Naive B cell (primary cell): ENCODE data around the gene FABP7. TPM values are rescaled to one million over a fixed set of nuclear protein-coding genes. Genes with fewer than 3 reads are reported as not detected.
A peak's percentile ranks its signal among the peaks of the same experiment; 100 is the strongest.
"Not testable (repeated sequence)": the region's sequence is repeated elsewhere in the genome, so short reads cannot be mapped to it uniquely, and the experiment has no call there.

Source experiments
- ATAC-seq, 2 donors: fragments of 150-1000 bp; cut with Tn5 transposase; 2 replicates each; pipeline ENCODE4 v1.10.0; 2021; ENCODE audit warnings: low read depth in 2 of 2, mild to moderate bottlenecking in 2 of 2, moderate library complexity in 2 of 2
- DNase-seq: peaks from one replicate; pipeline ENCODE4 v3.0.0; 2022
- H3K27ac Mint-ChIP-seq, 6 donors: one replicate each; pipeline ENCODE4 v1.8.0; 2020 to 2022; ENCODE audit warnings: mild to moderate bottlenecking in 6 of 6, mixed read lengths in 6 of 6, moderate library complexity in 5 of 6, inconsistent platforms in 2 of 6
- H3K27me3 Mint-ChIP-seq, 3 donors: one replicate each; pipeline ENCODE4 v1.8.0; 2021 to 2022; ENCODE audit warnings: mixed read lengths in 3 of 3, mild to moderate bottlenecking in 1 of 3
- H3K36me3 Mint-ChIP-seq, 2 donors: one replicate each; pipeline ENCODE4 v1.8.0; 2020 to 2022; ENCODE audit warnings: mixed read lengths in 2 of 2, inconsistent platforms in 1 of 2, mild to moderate bottlenecking in 1 of 2
- H3K4me1 Mint-ChIP-seq, 3 donors: one replicate each; pipeline ENCODE4 v1.8.0; 2020 to 2022; ENCODE audit warnings: mixed read lengths in 3 of 3, inconsistent platforms in 1 of 3, mild to moderate bottlenecking in 1 of 3, moderate library complexity in 1 of 3
- H3K4me3 Mint-ChIP-seq, 8 donors: one replicate each; pipeline ENCODE4 v1.8.0; 2020 to 2022; ENCODE audit warnings: mild to moderate bottlenecking in 8 of 8, mixed read lengths in 8 of 8, moderate library complexity in 8 of 8, inconsistent platforms in 2 of 8
- H3K9me3 Mint-ChIP-seq, 7 donors: one replicate each; pipeline ENCODE4 v1.8.0; 2020 to 2022; ENCODE audit warnings: mixed read lengths in 7 of 7, mild to moderate bottlenecking in 5 of 7, inconsistent platforms in 2 of 7, moderate library complexity in 1 of 7
- polyA plus RNA-seq, 6 donors: library from polyadenylated mRNA; unstranded; fragments of 300-500 nt; fragmentation: Illumina TruSeq; gene quantifications; one replicate each; pipeline ENCODE4 v1.2.3, GENCODE V29; 2021; ENCODE audit warnings: low read depth in 6 of 6

The FABP7 gene
- polyA plus RNA-seq, 6 donors from 2014 or later, result not detected

DNA sequence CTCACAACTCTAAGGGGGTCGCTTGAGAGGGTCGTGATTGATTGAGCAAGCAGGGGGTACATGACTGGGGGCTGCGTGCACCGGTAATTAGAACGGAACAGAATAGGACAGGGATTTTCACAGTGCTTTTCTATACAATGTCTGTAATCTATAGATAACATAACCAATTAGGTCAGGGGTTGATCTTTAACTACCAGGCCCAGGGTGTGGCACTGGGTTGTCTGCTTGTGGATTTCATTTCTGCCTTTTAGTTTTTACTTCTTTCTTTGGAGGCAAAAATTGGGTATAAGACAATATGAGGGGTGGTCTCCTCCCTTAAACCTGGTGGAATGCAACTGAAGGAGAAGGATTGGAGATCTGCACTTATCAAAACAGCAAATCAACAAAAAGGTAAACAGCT is 30.6 kb upstream of the FABP7 start:
- not testable (repeated sequence) for H3K36me3 Mint-ChIP-seq, H3K27me3 Mint-ChIP-seq, H3K4me3 Mint-ChIP-seq, DNase-seq, ATAC-seq
- H3K27ac Mint-ChIP-seq, result peak overlapping the region in 1 of 6 donors; percentile 37
- H3K4me1 Mint-ChIP-seq, result peaks cover 4 to 22% (median 20%) of the 10 kb centered on the region in 3 donors
- peaks cover 0 to 27% (median 6%) of the 10 kb centered on the region in 7 donors for H3K9me3 Mint-ChIP-seq

DNA sequence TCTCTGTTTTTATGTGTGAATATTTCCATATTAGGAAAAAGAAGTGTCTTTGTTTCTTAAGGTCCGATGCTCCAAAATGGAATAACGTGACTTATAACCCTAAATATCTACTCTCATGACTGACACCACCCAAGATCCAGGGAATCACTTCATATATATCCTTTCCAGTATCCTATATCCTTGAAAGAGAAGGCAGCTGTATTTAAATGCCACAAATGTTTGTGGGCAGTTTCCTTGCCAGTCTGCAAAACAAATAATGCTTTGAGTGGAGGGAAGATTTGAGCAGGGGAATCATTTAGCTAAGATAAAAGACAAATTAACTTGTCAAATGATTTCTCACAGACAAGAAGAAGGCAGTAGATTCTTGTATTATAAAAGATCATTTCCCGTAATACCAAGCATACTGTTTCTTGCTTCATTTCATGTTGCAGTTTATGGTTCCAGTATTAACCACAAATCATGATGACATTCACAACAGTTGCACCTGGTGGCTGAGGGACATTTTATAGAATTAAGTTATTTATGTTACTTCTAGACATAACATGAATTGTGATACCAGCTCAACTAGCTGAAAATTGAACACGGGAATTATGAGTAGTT is 30.0 kb upstream of the FABP7 start:
- H3K36me3 Mint-ChIP-seq, result no peaks in the 10 kb centered on the region
- H3K4me3 Mint-ChIP-seq, result no peak overlapping the region
- H3K27ac Mint-ChIP-seq, result no peak overlapping the region
- DNase-seq, result no peak
- ATAC-seq, result no peak
- H3K27me3 Mint-ChIP-seq, result no peaks in the 10 kb centered on the region
- H3K9me3 Mint-ChIP-seq, result peaks cover 0 to 27% (median 6%) of the 10 kb centered on the region in 7 donors
- H3K4me1 Mint-ChIP-seq, result peaks cover 4 to 22% (median 20%) of the 10 kb centered on the region in 3 donors

- H3K4me1 Mint-ChIP-seq, result peaks cover 4 to 22% (median 20%) of the 10 kb centered on the region in 3 donors
- ATAC-seq (no peak), DNase-seq (no peak)
- H3K27me3 Mint-ChIP-seq, result no peaks in the 10 kb centered on the region
- H3K27ac Mint-ChIP-seq, result no peak overlapping the region
- H3K36me3 Mint-ChIP-seq, result no peaks in the 10 kb centered on the region
- peaks cover 0 to 27% (median 6%) of the 10 kb centered on the region in 7 donors for H3K9me3 Mint-ChIP-seq
- H3K4me3 Mint-ChIP-seq, result peak overlapping the region in 3 of 8 donors; percentile 23 to 64 (median 35)
Measured at GRCh38 chr6:122751326-122751725, 28.2 kb upstream of the FABP7 start.

DNA sequence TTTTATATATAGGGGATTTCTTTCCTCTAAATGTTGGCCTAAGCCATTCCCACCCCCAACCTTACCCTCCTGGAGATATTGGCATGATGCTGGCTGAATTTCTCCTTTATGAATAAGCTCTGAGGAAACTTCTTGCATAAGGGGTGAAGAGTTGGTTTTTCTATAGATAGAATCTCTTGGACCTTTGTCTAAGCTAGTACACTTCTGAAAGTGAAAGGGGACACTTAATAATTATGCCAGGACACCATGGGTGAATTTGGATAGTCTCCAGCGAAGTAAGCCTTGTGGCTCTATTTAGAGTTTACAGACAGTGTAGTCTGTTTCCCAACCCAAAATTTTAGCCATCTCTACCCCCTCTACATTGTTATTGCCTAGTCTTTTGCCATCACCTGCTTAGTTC is 27.1 kb upstream of the FABP7 start:
- ATAC-seq (no peak), DNase-seq (no peak)
- no peaks in the 10 kb centered on the region for H3K36me3 Mint-ChIP-seq
- H3K9me3 Mint-ChIP-seq, result peaks cover 0 to 23% (median 6%) of the 10 kb centered on the region in 7 donors
- no peaks in the 10 kb centered on the region for H3K27me3 Mint-ChIP-seq
- peaks cover 4 to 17% (median 17%) of the 10 kb centered on the region in 3 donors for H3K4me1 Mint-ChIP-seq
- H3K27ac Mint-ChIP-seq, result peak overlapping the region in 1 of 6 donors; percentile 23
- H3K4me3 Mint-ChIP-seq, result no peak overlapping the region

- Mint-ChIP-seq H3K9me3 (peaks cover 0 to 16% (median 4%) of the 10 kb centered on the region in 7 donors), H3K27ac (peak overlapping the region in 1 of 6 donors; percentile 43), H3K4me1 (peaks cover 4 to 14% (median 10%) of the 10 kb centered on the region in 3 donors), H3K36me3 (no peaks in the 10 kb centered on the region), H3K27me3 (no peaks in the 10 kb centered on the region), H3K4me3 (no peak overlapping the region)
- no peak for DNase-seq
- no peak for ATAC-seq
Measured at GRCh38 chr6:122753000-122753687, 26.4 kb upstream of the FABP7 start.

DNA sequence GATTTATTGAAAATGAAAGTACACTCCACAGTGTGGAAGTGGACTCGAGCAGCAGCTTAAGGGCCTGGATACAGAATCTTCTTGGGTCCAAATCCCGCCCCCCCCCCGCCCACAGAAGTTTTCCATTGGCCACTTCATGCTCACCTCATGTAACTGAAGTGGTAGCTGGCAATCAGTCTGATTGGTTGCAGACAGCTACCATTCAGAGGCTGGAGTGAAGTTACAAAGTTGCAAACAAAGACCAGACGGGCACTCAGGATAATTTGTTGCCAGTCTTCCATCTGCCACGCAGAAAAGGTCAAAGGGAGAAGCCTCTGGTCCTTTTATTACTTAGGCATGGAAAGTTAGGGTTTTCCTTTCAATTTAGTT is 25.8 kb upstream of the FABP7 start:
- no peak overlapping the region for H3K27ac Mint-ChIP-seq
- no peaks in the 10 kb centered on the region for H3K36me3 Mint-ChIP-seq
- H3K4me3 Mint-ChIP-seq, result no peak overlapping the region
- H3K9me3 Mint-ChIP-seq, result peaks cover 0 to 10% (median 2%) of the 10 kb centered on the region in 7 donors
- DNase-seq (no peak), ATAC-seq (no peak)
- H3K27me3 Mint-ChIP-seq, result no peaks in the 10 kb centered on the region
- H3K4me1 Mint-ChIP-seq, result peaks cover 4 to 14% (median 9%) of the 10 kb centered on the region in 3 donors

- DNase-seq, result no peak
- no peak for ATAC-seq
- no peak overlapping the region for H3K4me3 Mint-ChIP-seq
- H3K4me1 Mint-ChIP-seq, result peaks cover 4 to 14% (median 9%) of the 10 kb centered on the region in 3 donors
- H3K27me3 Mint-ChIP-seq, result no peaks in the 10 kb centered on the region
- H3K36me3 Mint-ChIP-seq, result no peaks in the 10 kb centered on the region
- no peak overlapping the region for H3K27ac Mint-ChIP-seq
- peaks cover 0 to 5% (median 0%) of the 10 kb centered on the region in 7 donors for H3K9me3 Mint-ChIP-seq
Measured at GRCh38 chr6:122754191-122754731, 25.3 kb upstream of the FABP7 start.

- Mint-ChIP-seq H3K36me3 (no peaks in the 10 kb centered on the region), H3K9me3 (peaks cover 0 to 4% (median 0%) of the 10 kb centered on the region in 7 donors), H3K27me3 (no peaks in the 10 kb centered on the region), H3K4me3 (no peak overlapping the region), H3K27ac (no peak overlapping the region), H3K4me1 (peaks cover 4 to 14% (median 9%) of the 10 kb centered on the region in 3 donors)
- DNase-seq (no peak), ATAC-seq (no peak)
Measured at GRCh38 chr6:122755901-122756300, 23.6 kb upstream of the FABP7 start.

- ATAC-seq (peak; percentile 51 to 58), DNase-seq (no peak)
- no peak overlapping the region for H3K27ac Mint-ChIP-seq
- H3K36me3 Mint-ChIP-seq, result no peaks in the 10 kb centered on the region
- no peaks in the 10 kb centered on the region for H3K27me3 Mint-ChIP-seq
- no peaks in the 10 kb centered on the region for H3K4me1 Mint-ChIP-seq
- peaks cover 0 to 4% (median 3%) of the 10 kb centered on the region in 7 donors for H3K9me3 Mint-ChIP-seq
- H3K4me3 Mint-ChIP-seq, result no peak overlapping the region
Measured at GRCh38 chr6:122758927-122759334, 20.6 kb upstream of the FABP7 start.

GRCh38 chr6:122760330-122760729 is 19.2 kb upstream of the FABP7 start:
- Mint-ChIP-seq H3K27me3 (no peaks in the 10 kb centered on the region), H3K9me3 (peaks cover 0 to 4% (median 3%) of the 10 kb centered on the region in 7 donors), H3K36me3 (no peaks in the 10 kb centered on the region), H3K4me3 (no peak overlapping the region), H3K27ac (no peak overlapping the region), H3K4me1 (no peaks in the 10 kb centered on the region)
- no peak for DNase-seq
- ATAC-seq, result no peak

DNA sequence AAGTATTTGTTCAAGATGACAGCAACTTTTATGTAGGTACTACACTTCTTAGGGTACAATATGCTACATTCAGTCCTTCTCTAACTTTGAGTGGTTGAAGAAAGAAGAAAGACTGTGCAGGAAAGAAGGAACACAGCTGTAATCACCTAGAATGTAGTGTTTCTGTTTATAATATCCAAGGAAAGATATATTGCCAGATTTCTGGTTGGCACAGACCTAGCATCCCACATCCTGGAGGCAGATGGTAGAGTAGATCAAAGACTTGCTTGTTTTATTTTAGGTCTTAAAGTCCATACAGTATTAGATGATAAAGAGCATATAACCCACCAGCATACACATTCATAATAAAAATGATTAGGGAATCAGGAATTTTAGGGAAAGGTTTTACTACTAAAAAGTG is 13.3 kb upstream of the FABP7 start:
- ATAC-seq (no peak), DNase-seq (no peak)
- Mint-ChIP-seq H3K36me3 (no peaks in the 10 kb centered on the region), H3K4me1 (peaks cover 0 to 5% (median 0%) of the 10 kb centered on the region in 3 donors), H3K27me3 (peaks cover 0 to 7% (median 0%) of the 10 kb centered on the region in 3 donors), H3K27ac (no peak overlapping the region), H3K9me3 (peaks cover 0 to 3% (median 3%) of the 10 kb centered on the region in 7 donors), H3K4me3 (no peak overlapping the region)

DNA sequence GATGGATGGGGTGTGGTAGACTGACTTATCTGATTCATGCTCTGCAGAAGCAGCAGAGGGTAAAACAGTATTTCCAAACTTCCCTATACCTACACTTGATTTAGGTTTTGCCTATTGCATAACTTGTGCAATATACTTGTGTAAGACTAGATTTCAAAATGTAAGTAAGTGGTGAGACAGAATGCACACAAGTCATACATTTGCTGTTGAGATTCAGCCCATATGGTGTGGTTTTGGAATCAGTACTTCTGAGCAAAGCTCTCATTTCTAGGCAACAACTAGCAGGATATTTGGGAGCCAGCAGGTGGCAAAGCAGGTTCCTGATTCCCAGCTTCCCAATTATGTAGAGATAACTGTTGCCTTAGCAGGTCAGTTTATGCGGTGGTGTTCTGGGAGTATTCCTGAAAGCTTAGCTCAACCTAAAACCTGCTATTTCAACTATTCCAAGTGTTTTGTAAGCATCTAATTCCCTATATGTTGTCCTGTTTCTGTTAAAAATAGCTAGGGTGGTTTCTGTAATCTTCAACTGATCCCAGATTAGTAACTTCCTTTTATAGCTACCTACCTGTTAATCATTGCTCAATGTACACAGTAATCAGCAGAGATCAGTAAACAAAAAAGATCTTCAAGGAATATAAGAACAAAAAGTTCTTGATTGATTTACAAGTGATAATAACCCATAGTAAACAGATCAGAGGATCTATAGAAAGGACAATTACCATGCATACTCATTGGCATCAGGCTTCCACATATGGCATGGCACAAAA is 8.5 kb upstream of the FABP7 start:
- no peaks in the 10 kb centered on the region for H3K36me3 Mint-ChIP-seq
- H3K27me3 Mint-ChIP-seq, result peaks cover 0 to 5% (median 4%) of the 10 kb centered on the region in 3 donors
- peaks cover 0 to 5% (median 0%) of the 10 kb centered on the region in 3 donors for H3K4me1 Mint-ChIP-seq
- H3K27ac Mint-ChIP-seq, result no peak overlapping the region
- peaks cover 0 to 8% (median 3%) of the 10 kb centered on the region in 7 donors for H3K9me3 Mint-ChIP-seq
- no peak for DNase-seq
- no peak for ATAC-seq
- no peak overlapping the region for H3K4me3 Mint-ChIP-seq

DNA sequence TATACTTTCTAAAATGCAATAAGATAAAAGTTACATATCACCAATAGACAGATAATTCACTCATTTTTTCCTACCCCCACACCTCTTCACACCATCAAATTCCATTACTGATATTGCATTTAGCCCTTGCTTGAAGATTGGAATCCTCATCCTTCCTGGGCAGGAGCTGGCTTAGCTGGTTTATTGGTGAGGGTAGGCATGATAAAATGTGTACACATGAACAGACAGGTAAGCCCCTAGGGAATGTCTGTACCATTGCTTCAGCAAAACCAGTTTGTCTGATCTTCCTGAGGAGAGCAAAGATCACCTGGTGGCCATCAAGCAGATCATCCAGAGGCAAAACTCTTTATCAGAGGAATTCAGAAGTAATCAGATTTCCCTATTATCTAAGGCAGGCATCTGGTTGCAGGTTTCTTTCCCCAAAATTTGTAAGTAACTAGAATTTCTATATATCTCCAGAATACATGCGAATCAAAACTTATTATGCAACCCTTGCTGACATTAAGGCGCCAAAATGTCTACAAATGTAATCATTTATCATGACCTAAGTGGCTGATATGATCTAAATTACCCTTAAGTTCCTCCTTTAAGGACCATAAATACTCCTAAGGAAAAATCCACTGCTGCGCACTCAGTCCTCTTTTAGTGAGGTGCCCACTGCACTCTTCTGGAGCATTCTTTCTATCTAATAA is 6.6 kb upstream of the FABP7 start:
- Mint-ChIP-seq H3K27me3 (peaks cover 0 to 5% (median 0%) of the 10 kb centered on the region in 3 donors), H3K27ac (no peak overlapping the region), H3K4me1 (no peaks in the 10 kb centered on the region), H3K4me3 (no peak overlapping the region), H3K9me3 (peaks cover 0 to 13% (median 0%) of the 10 kb centered on the region in 7 donors), H3K36me3 (no peaks in the 10 kb centered on the region)
- ATAC-seq (no peak), DNase-seq (no peak)
